Measurements from ENCODE around the gene TPRG1L. TPM values are rescaled to one million over a fixed set of nuclear protein-coding genes. Genes with fewer than 3 reads are reported as not detected.

Gene TPRG1L
- total and polyA plus RNA-seq, 2 donors from 2014 or later, result 37.1 to 72.4 TPM

DNA sequence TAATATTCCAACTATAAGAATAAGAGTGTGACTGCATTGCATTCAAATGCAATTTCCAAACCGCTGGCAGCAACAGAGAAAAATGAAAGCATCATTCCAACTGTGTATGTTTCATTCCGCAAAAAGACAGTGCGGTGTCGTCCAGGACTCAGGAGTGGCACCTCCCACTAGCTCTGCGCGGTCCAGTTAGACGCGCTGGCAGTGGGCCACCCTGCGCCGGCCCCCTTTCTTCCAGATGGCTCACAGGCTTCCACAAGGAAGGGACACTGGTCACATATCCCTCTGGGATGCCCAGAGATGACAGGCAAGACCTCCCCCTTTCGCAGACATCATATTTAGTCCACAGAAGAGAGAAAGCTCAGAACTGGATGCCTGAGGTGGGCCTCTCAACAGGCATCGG is 13.2 kb downstream of the TPRG1L start:
- TF ChIP-seq, protein P1, sequence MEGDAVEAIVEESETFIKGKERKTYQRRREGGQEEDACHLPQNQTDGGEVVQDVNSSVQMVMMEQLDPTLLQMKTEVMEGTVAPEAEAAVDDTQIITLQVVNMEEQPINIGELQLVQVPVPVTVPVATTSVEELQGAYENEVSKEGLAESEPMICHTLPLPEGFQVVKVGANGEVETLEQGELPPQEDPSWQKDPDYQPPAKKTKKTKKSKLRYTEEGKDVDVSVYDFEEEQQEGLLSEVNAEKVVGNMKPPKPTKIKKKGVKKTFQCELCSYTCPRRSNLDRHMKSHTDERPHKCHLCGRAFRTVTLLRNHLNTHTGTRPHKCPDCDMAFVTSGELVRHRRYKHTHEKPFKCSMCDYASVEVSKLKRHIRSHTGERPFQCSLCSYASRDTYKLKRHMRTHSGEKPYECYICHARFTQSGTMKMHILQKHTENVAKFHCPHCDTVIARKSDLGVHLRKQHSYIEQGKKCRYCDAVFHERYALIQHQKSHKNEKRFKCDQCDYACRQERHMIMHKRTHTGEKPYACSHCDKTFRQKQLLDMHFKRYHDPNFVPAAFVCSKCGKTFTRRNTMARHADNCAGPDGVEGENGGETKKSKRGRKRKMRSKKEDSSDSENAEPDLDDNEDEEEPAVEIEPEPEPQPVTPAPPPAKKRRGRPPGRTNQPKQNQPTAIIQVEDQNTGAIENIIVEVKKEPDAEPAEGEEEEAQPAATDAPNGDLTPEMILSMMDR (IDR thresholded peaks at IDR 0.05; ENCODE audit: borderline replicate concordance, extremely low read depth, insufficient read depth), result no peak
- Histone ChIP-seq H3K4me1 (ENCODE audit: control insufficient read depth in 2 of 3, insufficient read depth in 2 of 3, low read depth in 1 of 3, low read length in 3 of 3) (no peaks in the 10 kb centered on the region), H3K27me3 (ENCODE audit: control insufficient read depth, insufficient read depth, low read length) (no peaks in the 10 kb centered on the region), H3K27ac (ENCODE audit: low read depth in 2 of 2, low read length in 2 of 2) (no peak overlapping the region), H3K9ac (ENCODE audit: low read length in 3 of 3) (no peak overlapping the region), H3K4me3 (ENCODE audit: low read length in 3 of 3) (no peak overlapping the region), H3K36me3 (ENCODE audit: control insufficient read depth in 2 of 3, insufficient read depth in 3 of 3, low read length in 3 of 3) (peaks cover 0 to 35% (median 21%) of the 10 kb centered on the region in 3 donors), H3K9me3 (ENCODE audit: control insufficient read depth in 2 of 3, insufficient read depth in 1 of 3, low read length in 3 of 3) (no peaks in the 10 kb centered on the region)
- DNase-seq (peak in 1 of 5 donors; percentile 35), FAIRE-seq (no peak)
- intact Hi-C loops (cut with DNase I), result no loop called here

DNA sequence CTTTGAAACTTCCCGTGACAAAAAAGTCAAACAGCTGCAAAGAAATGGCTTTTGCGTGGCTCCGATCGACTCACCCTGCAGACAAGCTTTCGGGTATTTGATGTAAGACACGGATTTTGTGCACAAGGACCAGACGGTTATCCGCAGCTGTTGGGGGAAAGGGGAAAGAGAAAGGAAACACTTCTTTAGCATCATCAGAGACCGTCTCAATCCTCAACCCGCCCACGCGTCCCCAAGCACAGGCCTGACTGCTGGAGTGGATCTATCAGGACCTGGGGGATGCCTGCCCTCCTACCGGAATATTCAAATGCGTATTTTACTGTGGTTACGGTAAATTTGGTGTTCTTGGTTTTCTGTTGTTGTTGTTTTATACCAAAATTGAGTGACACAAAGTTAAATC is 13.9 kb downstream of the TPRG1L start:
- H3K4me1 ChIP-seq (ENCODE audit: control insufficient read depth in 2 of 3, insufficient read depth in 2 of 3, low read depth in 1 of 3, low read length in 3 of 3), result no peaks in the 10 kb centered on the region
- intact Hi-C loops (cut with DNase I), result no loop called here
- TF ChIP-seq, protein P1 (IDR thresholded peaks at IDR 0.05; ENCODE audit: borderline replicate concordance, extremely low read depth, insufficient read depth), result no peak
- FAIRE-seq (no peak), DNase-seq (no peak)
- no peaks in the 10 kb centered on the region for H3K27me3 ChIP-seq (ENCODE audit: control insufficient read depth, insufficient read depth, low read length)
- H3K36me3 ChIP-seq (ENCODE audit: control insufficient read depth in 2 of 3, insufficient read depth in 3 of 3, low read length in 3 of 3), result peaks cover 0 to 35% (median 22%) of the 10 kb centered on the region in 3 donors
- H3K4me3 ChIP-seq (ENCODE audit: low read length in 3 of 3), result no peak overlapping the region
- no peaks in the 10 kb centered on the region for H3K9me3 ChIP-seq (ENCODE audit: control insufficient read depth in 2 of 3, insufficient read depth in 1 of 3, low read length in 3 of 3)
- no peak overlapping the region for H3K9ac ChIP-seq (ENCODE audit: low read length in 3 of 3)
- no peak overlapping the region for H3K27ac ChIP-seq (ENCODE audit: low read depth in 2 of 2, low read length in 2 of 2)

DNA sequence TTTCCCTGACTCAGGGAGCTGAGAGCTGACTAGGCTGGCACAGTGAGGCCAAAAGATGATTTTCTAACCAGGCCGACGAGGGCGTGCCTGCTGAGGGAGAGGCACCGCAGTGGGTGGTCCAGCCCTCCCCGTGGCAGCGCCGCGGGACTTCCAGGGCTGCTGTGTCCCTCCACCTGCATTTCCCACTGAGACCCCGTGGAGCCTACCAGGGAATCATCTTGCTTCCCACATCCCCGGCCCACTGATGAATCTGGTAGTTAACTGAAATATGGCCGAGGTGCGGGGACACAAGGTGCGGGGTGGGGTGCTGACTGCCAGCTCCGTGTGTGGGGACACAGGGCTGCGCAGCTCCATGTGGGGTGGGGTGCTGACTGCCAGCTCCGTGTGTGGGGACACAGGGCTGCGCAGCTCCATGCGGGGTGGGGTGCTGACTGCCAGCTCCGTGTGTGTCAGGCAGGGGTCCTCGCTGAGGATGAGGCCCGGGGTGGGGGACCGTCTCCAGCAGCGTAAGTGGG is 14.6 kb downstream of the TPRG1L start:
- H3K27me3 ChIP-seq (ENCODE audit: control insufficient read depth, insufficient read depth, low read length), result no peaks in the 10 kb centered on the region
- no peaks in the 10 kb centered on the region for H3K9me3 ChIP-seq (ENCODE audit: control insufficient read depth in 2 of 3, insufficient read depth in 1 of 3, low read length in 3 of 3)
- H3K36me3 ChIP-seq (ENCODE audit: control insufficient read depth in 2 of 3, insufficient read depth in 3 of 3, low read length in 3 of 3), result peaks cover 0 to 34% (median 22%) of the 10 kb centered on the region in 3 donors
- H3K9ac ChIP-seq (ENCODE audit: low read length in 3 of 3), result no peak overlapping the region
- intact Hi-C loops (cut with DNase I), result no loop called here
- DNase-seq (peak in 1 of 5 donors; percentile 74), FAIRE-seq (no peak)
- H3K4me3 ChIP-seq (ENCODE audit: low read length in 3 of 3), result no peak overlapping the region
- no peaks in the 10 kb centered on the region for H3K4me1 ChIP-seq (ENCODE audit: control insufficient read depth in 2 of 3, insufficient read depth in 2 of 3, low read depth in 1 of 3, low read length in 3 of 3)
- TF ChIP-seq, protein P1 (IDR thresholded peaks at IDR 0.05; ENCODE audit: borderline replicate concordance, extremely low read depth, insufficient read depth), result no peak
- no peak overlapping the region for H3K27ac ChIP-seq (ENCODE audit: low read depth in 2 of 2, low read length in 2 of 2)

All from kidney (tissue), 14 donors.